AG09319 (cell line): ENCODE data around the gene MAEA.
"Not testable (repeated sequence)": the region's sequence is repeated elsewhere in the genome, so short reads cannot be mapped to it uniquely, and the experiment has no call there.

Experiments
- DNase-seq: peaks from one replicate; pipeline ENCODE4 v3.0.0-alpha.2; 2010; ENCODE audit warnings: low read depth; ENCODE audit errors: extremely low read depth
- CTCF ChIP-seq: IDR thresholded peaks from 2 replicates; pipeline ENCODE4 v1.5.1; 2011; ENCODE audit warnings: low read depth, mild to moderate bottlenecking, inconsistent platforms, low read length, moderate library complexity

MAEA gene

GRCh38 chr4:1285790-1286553 is 3.7 kb upstream of the MAEA start:
- DNase-seq: no peak
- TF ChIP-seq CTCF: peak; percentile 24

- DNase-seq: no peak
- no peak for TF ChIP-seq CTCF
Observed at GRCh38 chr4:1288786-1289185, 905 bp upstream of the MAEA start.

GRCh38 chr4:1290165-1290977 is 680 bp downstream of the MAEA start:
- no peak for TF ChIP-seq CTCF
- no peak for DNase-seq

GRCh38 chr4:1291091-1291490 is 1.4 kb downstream of the MAEA start:
- no peak for TF ChIP-seq CTCF
- no peak for DNase-seq

- DNase-seq: no peak
- no peak for TF ChIP-seq CTCF
Observed at GRCh38 chr4:1291996-1292702, 2.5 kb downstream of the MAEA start.

- not testable (repeated sequence) for DNase-seq
Observed at GRCh38 chr4:1292703-1293011, 3.0 kb downstream of the MAEA start.

GRCh38 chr4:1293531-1293941 is 3.8 kb downstream of the MAEA start:
- TF ChIP-seq CTCF: no peak

More at GRCh38 chr4:1293531-1293941, 3.8 kb downstream of the MAEA start:
- DNase-seq: no peak
